HCT116 (cell line): ENCODE measurements around the gene PRND. TPM values are rescaled to one million over a fixed set of nuclear protein-coding genes. Genes with fewer than 3 reads are reported as not detected.

Experiments used
- ATAC-seq: fragments of 200-7000 bp; cut with Tn5 transposase; 2 replicates; pipeline ENCODE4 v1.9.1; 2020; ENCODE audit warnings: mild to moderate bottlenecking, moderate library complexity
- BruUV-seq: library from RNA; stranded (reverse); fragments of 400-500 nt; replicated peaks from 2 replicates; lab custom pipeline; 2021; lab: Mats Ljungman, UMichigan
- CTCF ChIA-PET: fragments of 300-600 bp; sonication (Branson Sonifier 250); formaldehyde crosslinking; loops from one replicate; lab custom pipeline; 2021; ENCODE audit warnings: antibody characterized with exemption; lab: Charles Lee
- POLR2A ChIA-PET: fragments of 300-600, 350-600 bp; sonication (Branson Sonifier 250); formaldehyde crosslinking; loops from one replicate; lab custom pipeline; 2021; ENCODE audit warnings: antibody characterized with exemption; lab: Charles Lee
- RAD21 ChIA-PET, 2 experiments: fragments of 300-600 bp; sonication (Branson Sonifier 250); formaldehyde crosslinking; loops; one replicate each; lab custom pipeline; 2023; ENCODE audit warnings: low total read pairs in 2 of 2; ENCODE audit not compliant: uncharacterized antibody in 2 of 2, unreplicated experiment in 2 of 2, low non-redundant PET in 1 of 2; lab: Charles Lee
- DNase-seq: peaks from one replicate; pipeline ENCODE4 v3.0.0-alpha.2; 2010; ENCODE audit warnings: low read depth, low spot score
- H2AFZ ChIP-seq: fragments of 200-600 bp; shearing (Covaris generic), sonication (generic); 2 replicates; pipeline ENCODE4 v1.6.1; 2017; ENCODE audit warnings: low read depth, mixed run types, mixed read lengths, antibody characterized with exemption, low read length; ENCODE audit not compliant: poor library complexity, severe bottlenecking
- H3K27ac ChIP-seq: 2 replicates; pipeline ENCODE4 v1.5.1; 2012; ENCODE audit warnings: low read depth, low read length
- H3K27me3 ChIP-seq: fragments of 200-600 bp; sonication (generic); 2 replicates; pipeline ENCODE4 v1.6.1; 2016; ENCODE audit warnings: mixed run types, low read length, mixed read lengths; ENCODE audit not compliant: insufficient read depth
- H3K36me3 ChIP-seq, 2 experiments: fragments of 200-500 bp in 1 of 2; fragments of 200-600 bp in 1 of 2; sonication (Bioruptor generic) in 1 of 2; sonication (generic) in 1 of 2; 2 replicates each; pipeline versions ENCODE4 v1.5.1 to v1.6.1; 2014 to 2016; ENCODE audit warnings: low read length in 2 of 2, inconsistent platforms in 1 of 2, mixed read lengths in 1 of 2, mixed run types in 1 of 2; ENCODE audit not compliant: insufficient read depth in 2 of 2, control insufficient read depth in 1 of 2
- H3K4me1 ChIP-seq, 2 experiments: fragments of 200-600 bp in 1 of 2; sonication (generic) in 1 of 2; 2 replicates each; pipeline versions ENCODE4 v1.5.1 to v1.6.1; 2012 to 2017; ENCODE audit warnings: low read length in 2 of 2, inconsistent platforms in 1 of 2, mild to moderate bottlenecking in 1 of 2, mixed read lengths in 1 of 2, mixed run types in 1 of 2, moderate library complexity in 1 of 2; ENCODE audit not compliant: insufficient read depth in 2 of 2, control insufficient read depth in 1 of 2
- H3K4me2 ChIP-seq: fragments of 200-600 bp; sonication (generic); 2 replicates; pipeline ENCODE4 v1.6.1; 2017; ENCODE audit warnings: mixed run types, low read length, mixed read lengths
- H3K4me3 ChIP-seq, 2 experiments: fragments of 200-600 bp in 1 of 2; sonication (generic) in 1 of 2; replicated peaks in 1 of 2; 2 replicates each; pipeline ENCODE4 v1.5.1; 2011 to 2016; ENCODE audit warnings: low read length in 2 of 2, control low read depth in 1 of 2, low read depth in 1 of 2, mild to moderate bottlenecking in 1 of 2, mixed read lengths in 1 of 2, mixed run types in 1 of 2
- H3K79me2 ChIP-seq: fragments of 200-600 bp; sonication (generic); 2 replicates; pipeline ENCODE4 v1.6.1; 2017; ENCODE audit warnings: mild to moderate bottlenecking, mixed run types, low read length, moderate library complexity, mixed read lengths; ENCODE audit not compliant: insufficient read depth
- H3K9ac ChIP-seq: fragments of 200-600 bp; sonication (generic); 2 replicates; pipeline ENCODE4 v1.6.1; 2016; ENCODE audit warnings: low read length, mixed read lengths
- H3K9me2 ChIP-seq: fragments of 200-600 bp; sonication (generic), shearing (Covaris generic); 2 replicates; pipeline ENCODE4 v1.6.1; 2017; ENCODE audit warnings: mixed run types, mild to moderate bottlenecking, moderate library complexity; ENCODE audit not compliant: insufficient read depth
- H3K9me3 ChIP-seq, 2 experiments: fragments of 200-500 bp in 1 of 2; fragments of 200-600 bp in 1 of 2; sonication (Bioruptor generic) in 1 of 2; sonication (generic) in 1 of 2; 2 replicates each; pipeline ENCODE4 v1.6.1; 2014 to 2017; ENCODE audit warnings: low read length in 2 of 2, mixed read lengths in 2 of 2, inconsistent platforms in 1 of 2, low read depth in 1 of 2, mild to moderate bottlenecking in 1 of 2, mixed run types in 1 of 2, moderate library complexity in 1 of 2; ENCODE audit not compliant: control insufficient read depth in 1 of 2, insufficient read depth in 1 of 2
- H4K20me1 ChIP-seq: fragments of 200-600 bp; sonication (generic), shearing (Covaris generic); 2 replicates; pipeline ENCODE4 v1.6.1; 2017; ENCODE audit warnings: mixed run types, mild to moderate bottlenecking, moderate library complexity; ENCODE audit not compliant: insufficient read depth
- CBX3 ChIP-seq: IDR thresholded peaks from 2 replicates; pipeline ENCODE4 v1.6.1; 2012; ENCODE audit warnings: low read depth
- CEBPB ChIP-seq: IDR thresholded peaks from 2 replicates; pipeline ENCODE4 v1.6.1; 2012; ENCODE audit warnings: low read depth
- CTCF ChIP-seq, 3 experiments: fragments of 200-600 bp in 1 of 3; sonication (generic) in 1 of 3; IDR thresholded peaks in 2 of 3; conservative IDR thresholded peaks in 1 of 3; 2 replicates each; pipeline ENCODE4 v1.5.1; 2012 to 2017; ENCODE audit warnings: low read depth in 2 of 3, low read length in 2 of 3, antibody characterized with exemption in 1 of 3, borderline replicate concordance in 1 of 3, control low read depth in 1 of 3, mild to moderate bottlenecking in 1 of 3, mixed read lengths in 1 of 3, mixed run types in 1 of 3, moderate library complexity in 1 of 3; ENCODE audit not compliant: insufficient read depth in 1 of 3
- ELF1 ChIP-seq: IDR thresholded peaks from 2 replicates; pipeline ENCODE4 v1.6.1; 2012; ENCODE audit warnings: low read depth, borderline replicate concordance
- EZH2 ChIP-seq: fragments of 200-600 bp; sonication (generic); IDR thresholded peaks from 2 replicates; pipeline ENCODE4 v1.6.1; 2017; ENCODE audit warnings: antibody characterized with exemption, mixed run types
- FOSL1 ChIP-seq: IDR thresholded peaks from 2 replicates; pipeline ENCODE4 v1.6.1; 2012; ENCODE audit warnings: low read depth
- JUND ChIP-seq: IDR thresholded peaks from 2 replicates; pipeline ENCODE4 v1.6.1; 2012
- MAX ChIP-seq: IDR thresholded peaks from 2 replicates; pipeline ENCODE4 v1.6.1; 2012
- POLR2A ChIP-seq: IDR thresholded peaks from 2 replicates; pipeline ENCODE4 v1.7.0; 2011; ENCODE audit warnings: borderline replicate concordance; ENCODE audit not compliant: insufficient read depth, insufficient read length; ENCODE audit errors: extremely low read depth
- RAD21 ChIP-seq: IDR thresholded peaks from 2 replicates; pipeline ENCODE4 v1.6.1; 2012; ENCODE audit warnings: low read depth, mild to moderate bottlenecking
- REST ChIP-seq: IDR thresholded peaks from 2 replicates; pipeline ENCODE4 v1.6.1; 2012; ENCODE audit warnings: low read depth
- SP1 ChIP-seq: IDR thresholded peaks from 2 replicates; pipeline ENCODE4 v1.6.1; 2012; ENCODE audit warnings: low read depth
- SRF ChIP-seq: IDR thresholded peaks from 2 replicates; pipeline ENCODE4 v1.6.1; 2012; ENCODE audit warnings: low read depth
- TCF7L2 ChIP-seq: IDR thresholded peaks from 2 replicates; pipeline ENCODE4 v1.7.0; 2011; ENCODE audit warnings: borderline replicate concordance, inconsistent platforms; ENCODE audit not compliant: insufficient read depth, insufficient read length; ENCODE audit errors: extremely low read depth
- YY1 ChIP-seq: IDR thresholded peaks from 2 replicates; pipeline ENCODE4 v1.6.1; 2011; ENCODE audit warnings: low read length, low read depth, moderate library complexity, mild to moderate bottlenecking; ENCODE audit not compliant: insufficient replicate concordance; ENCODE audit errors: extremely low read depth
- ZBTB33 ChIP-seq: IDR thresholded peaks from 2 replicates; pipeline ENCODE4 v1.6.1; 2011; ENCODE audit warnings: mild to moderate bottlenecking, low read length, moderate library complexity; ENCODE audit not compliant: insufficient replicate concordance; ENCODE audit errors: extremely low read depth
- ZFX ChIP-seq: fragments of 450-650 bp; IDR thresholded peaks from 2 replicates; pipeline ENCODE4 v1.6.1; 2017
- ZNF274 ChIP-seq: fragments of 200-500 bp; sonication (Bioruptor generic); IDR thresholded peaks from 2 replicates; pipeline ENCODE4 v1.6.1; 2014; ENCODE audit warnings: mild to moderate bottlenecking, low read depth, low read length, inconsistent platforms
- intact Hi-C: fragments of 100-400 bp; cut with micrococcal nuclease; formaldehyde crosslinking; loops from 2 replicates; pipeline ENCODE4 v1.10.0; 2022
- total RNA-seq: library from RNA; stranded (reverse); gene quantifications from one replicate; pipeline ENCODE4 v1.2.1, GENCODE V29; 2021; ENCODE audit not compliant: unreplicated experiment

The PRND gene
- total RNA-seq, 1 experiment from 2014 or later = not detected

- ChIA-PET RAD21 (no interaction called here), CTCF (no interaction called here), POLR2A (interaction anchor here (1.5 kb wide), 1 partner anchor 11 kb away, joined by 3 read pairs; no protein-coding TSS in a partner anchor)
- Histone ChIP-seq H3K4me1 (no peaks in the 10 kb centered on the region), H3K27me3 (no peaks in the 10 kb centered on the region), H3K9ac (no peak overlapping the region), H3K4me2 (no peak overlapping the region), H3K4me3 (no peak overlapping the region), H3K9me3 (no peaks in the 10 kb centered on the region), H3K9me2 (no peaks in the 10 kb centered on the region; the same call in 1 of the 2 replicates), H3K79me2 (no peaks in the 10 kb centered on the region), H4K20me1 (no peaks in the 10 kb centered on the region), H3K27ac (no peak overlapping the region), H3K36me3 (no peaks in the 10 kb centered on the region), H2AFZ (no peak overlapping the region)
- TF ChIP-seq SP1 (no peak), REST (no peak), RAD21 (no peak), CBX3 (no peak), CEBPB (no peak), FOSL1 (no peak), EZH2 (no peak), YY1 (no peak), ZFX (no peak), ZNF274 (no peak), JUND (no peak), CTCF (IDR thresholded peaks at IDR 0.05 in 2 of 3, conservative IDR thresholded peaks at IDR 0.05 in 1 of 3; ENCODE audit: borderline replicate concordance in 1 of 3, insufficient read depth in 1 of 3, low read depth in 2 of 3, low read length in 2 of 3) (no peak), TCF7L2 (no peak), MAX (no peak), ELF1 (no peak), POLR2A (no peak), ZBTB33 (no peak), SRF (no peak)
- intact Hi-C loops = no loop called here
- DNase-seq (no peak), ATAC-seq (no peak)
- BruUV-seq = no TSS peak
Observed at GRCh38 chr20:4673371-4674001, 48.2 kb upstream of the PRND start.
